T-cell (primary cell): ENCODE results near the gene RBM28. TPM values are rescaled to one million over a fixed set of nuclear protein-coding genes. Genes with fewer than 3 reads are reported as not detected.
A peak's percentile ranks its signal among the peaks of the same experiment; 100 is the strongest.

Experiments used
- ATAC-seq, 4 experiments: fragments of 200-7000 bp in 3 of 4; fragments of 150-1000 bp in 1 of 4; cut with Tn5 transposase; replicated peaks in 1 of 4; 1 replicate in 3 of 4; 2 replicates in 1 of 4; pipeline ENCODE4 v1.10.0; 2021; ENCODE audit warnings: moderate library complexity in 3 of 4, mild to moderate bottlenecking in 2 of 4, moderate number of reproducible peaks in 1 of 4
- CTCF ChIA-PET, 2 donors: fragments of 300-600 bp; sonication (Branson Sonifier 250); formaldehyde crosslinking; loops; one replicate each; lab custom pipeline; 2022; ENCODE audit warnings: antibody characterized with exemption in 2 of 2; lab: Charles Lee
- POLR2A ChIA-PET, 2 donors: fragments of 300-600 bp; sonication (Branson Sonifier 250); formaldehyde crosslinking; loops; one replicate each; lab custom pipeline; 2022; ENCODE audit warnings: antibody characterized with exemption in 2 of 2; lab: Charles Lee
- DNase-seq, 35 experiments: peaks; one replicate each; pipeline versions ENCODE4 v3.0.0 to v3.0.0-alpha.2; 2013 to 2023
- H3K27ac ChIP-seq: one replicate; pipeline ENCODE4 v1.5.1; 2013; ENCODE audit warnings: low read length
- H3K27me3 ChIP-seq, 2 experiments: replicated peaks in 1 of 2; 1 replicate in 1 of 2; 2 replicates in 1 of 2; pipeline versions ENCODE4 v1.6.1 to v1.7.0; 2013; ENCODE audit warnings: low read length in 1 of 2, mixed read lengths in 1 of 2; ENCODE audit not compliant: control insufficient read depth in 2 of 2, insufficient read depth in 2 of 2; ENCODE audit errors: extremely low read depth in 1 of 2
- H3K36me3 ChIP-seq, 2 donors: 1 replicate in 1 of 2; 2 replicates in 1 of 2; pipeline versions ENCODE4 v1.6.1 to v1.7.0; 2013; ENCODE audit warnings: low read length in 1 of 2; ENCODE audit not compliant: control insufficient read depth in 2 of 2, insufficient read depth in 1 of 2; ENCODE audit errors: extremely low read depth in 1 of 2
- H3K4me1 ChIP-seq, 2 experiments: 1 replicate in 1 of 2; 2 replicates in 1 of 2; pipeline versions ENCODE4 v1.6.1 to v1.7.0; 2013; ENCODE audit warnings: low read length in 2 of 2, mixed read lengths in 1 of 2; ENCODE audit not compliant: insufficient read depth in 2 of 2, control insufficient read depth in 1 of 2; ENCODE audit errors: extremely low read depth in 1 of 2
- H3K4me3 ChIP-seq, 2 donors: 1 replicate in 1 of 2; 2 replicates in 1 of 2; pipeline versions ENCODE4 v1.5.1 to v1.7.0; 2013; ENCODE audit warnings: mild to moderate bottlenecking in 2 of 2, low read length in 1 of 2, moderate library complexity in 1 of 2; ENCODE audit not compliant: control insufficient read depth in 1 of 2; ENCODE audit errors: extremely low read depth in 1 of 2
- H3K9me3 ChIP-seq: 2 replicates; pipeline ENCODE4 v1.7.0; 2013
- H3K27ac Mint-ChIP-seq, 2 donors: one replicate each; pipeline ENCODE4 v1.8.0; 2020 to 2021; ENCODE audit warnings: mild to moderate bottlenecking in 2 of 2, mixed read lengths in 2 of 2
- H3K27me3 Mint-ChIP-seq, 2 donors: one replicate each; pipeline ENCODE4 v1.8.0; 2021 to 2022; ENCODE audit warnings: mixed read lengths in 2 of 2
- H3K36me3 Mint-ChIP-seq: one replicate; pipeline ENCODE4 v1.8.0; 2021; ENCODE audit warnings: mixed read lengths
- H3K4me1 Mint-ChIP-seq, 3 donors: one replicate each; pipeline ENCODE4 v1.8.0; 2020 to 2022; ENCODE audit warnings: mixed read lengths in 3 of 3, mild to moderate bottlenecking in 1 of 3
- H3K4me3 Mint-ChIP-seq, 3 donors: one replicate each; pipeline ENCODE4 v1.8.0; 2020 to 2022; ENCODE audit warnings: mild to moderate bottlenecking in 3 of 3, mixed read lengths in 3 of 3, moderate library complexity in 3 of 3
- H3K9me3 Mint-ChIP-seq, 3 donors: one replicate each; pipeline ENCODE4 v1.8.0; 2020 to 2022; ENCODE audit warnings: mixed read lengths in 3 of 3
- WGBS: methylation state at CpG from one replicate; pipeline ENCODE4 v1.1.5; 2013; ENCODE audit warnings: missing lambda C conversion rate; ENCODE audit not compliant: insufficient coverage; 5-methylcytosine and 5-hydroxymethylcytosine counted together
- total RNA-seq, 35 experiments: library from RNA in 6 of 35; stranded (reverse) in 6 of 35; fragments of 120-200 nt in 1 of 35; gene quantifications; one replicate each; pipeline versions ENCODE4 v1.2.1 to v1.2.4 and lab custom pipeline; 2013 to 2026

The RBM28 gene
- total RNA-seq, 5 donors from 2014 or later (not counting 1 experiment from before 2014, with no cell fraction given): 27.3 to 54.3 (median 41.9) TPM

DNA sequence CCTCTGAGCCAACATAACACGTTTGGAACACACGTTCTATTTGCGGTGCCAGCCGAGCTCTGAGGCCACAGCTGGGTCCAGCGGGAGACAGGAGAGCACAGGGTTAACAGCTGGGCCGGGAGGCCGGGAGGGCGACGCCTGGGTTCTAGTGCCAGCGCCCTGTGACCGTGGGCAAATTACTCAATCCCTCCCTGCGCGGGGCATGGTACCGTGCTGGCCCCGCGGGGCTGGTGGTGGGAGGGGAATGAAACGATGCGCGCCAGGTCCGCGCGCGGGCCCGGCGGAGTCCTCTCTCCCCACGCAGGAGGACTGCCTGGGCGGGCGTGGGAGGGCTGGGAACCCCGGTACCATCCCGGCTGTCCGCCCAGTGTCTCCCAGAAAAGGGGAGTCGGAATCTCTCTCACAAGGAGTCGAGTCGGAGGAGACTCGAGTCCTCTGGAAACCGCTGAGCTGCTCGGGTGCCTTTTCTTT, 72.2 kb downstream of the RBM28 start:
- peak overlapping the region in 1 of 3 donors; percentile 10 for H3K4me3 Mint-ChIP-seq

DNA sequence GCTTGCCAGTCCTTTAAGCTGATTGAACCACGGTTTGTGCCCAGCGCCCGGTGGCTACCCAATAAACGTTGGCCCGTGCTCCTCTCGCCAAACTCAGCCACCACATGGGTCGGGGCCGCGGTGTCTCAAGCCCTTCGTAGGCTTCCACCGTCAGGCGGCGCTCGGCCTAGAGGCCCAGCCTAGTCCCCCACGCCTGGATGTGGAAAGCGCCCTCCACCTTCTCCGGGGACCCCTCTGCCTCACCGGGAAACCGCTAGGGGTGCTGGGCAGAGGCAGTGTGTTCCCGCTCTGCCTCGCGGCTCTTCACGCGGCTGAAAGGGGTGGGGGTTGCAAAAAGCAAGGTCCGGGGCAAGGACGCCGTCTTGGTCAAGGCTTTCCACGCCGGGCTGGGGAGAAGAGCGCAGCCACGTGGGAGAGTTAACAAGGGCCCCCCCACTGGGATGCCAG, 72.9 kb downstream of the RBM28 start:
- POLR2A ChIA-PET: no interaction called here
- H3K4me1 ChIP-seq: peaks cover 0 to 4% of the 10 kb centered on the region in 2 experiments
- peaks cover 0 to 3% (median 0%) of the 10 kb centered on the region in 3 donors for H3K4me1 Mint-ChIP-seq
- no peaks in the 10 kb centered on the region for H3K36me3 Mint-ChIP-seq
- H3K9me3 Mint-ChIP-seq: no peaks in the 10 kb centered on the region
- no peak overlapping the region for H3K4me3 ChIP-seq
- 93% methylated on average over 22 of the region's 31 CpGs for WGBS
- peaks cover 36 to 62% of the 10 kb centered on the region in 2 donors for H3K27me3 Mint-ChIP-seq
- H3K9me3 ChIP-seq: no peaks in the 10 kb centered on the region
- no peaks in the 10 kb centered on the region for H3K36me3 ChIP-seq
- DNase-seq (no peak), ATAC-seq (no peak)
- no peak overlapping the region for H3K27ac Mint-ChIP-seq
- H3K27ac ChIP-seq: no peak overlapping the region
- peak overlapping the region in 1 of 3 donors; percentile 10 for H3K4me3 Mint-ChIP-seq
- peaks cover 0 to 43% of the 10 kb centered on the region in 2 experiments for H3K27me3 ChIP-seq
- CTCF ChIA-PET: no interaction called here

More for the DNA sequence above, 72.2 kb downstream of the RBM28 start:
- Mint-ChIP-seq H3K27ac (no peak overlapping the region), H3K36me3 (no peaks in the 10 kb centered on the region), H3K9me3 (no peaks in the 10 kb centered on the region), H3K27me3 (peaks cover 36 to 59% of the 10 kb centered on the region in 2 donors), H3K4me1 (peaks cover 0 to 3% (median 0%) of the 10 kb centered on the region in 3 donors)
- no peak overlapping the region for H3K4me3 ChIP-seq
- WGBS: 41% methylated on average over 25 of the region's 37 CpGs
- peaks cover 0 to 43% of the 10 kb centered on the region in 2 experiments for H3K27me3 ChIP-seq
- CTCF ChIA-PET: no interaction called here
- no peak overlapping the region for H3K27ac ChIP-seq
- peaks cover 0 to 4% of the 10 kb centered on the region in 2 experiments for H3K4me1 ChIP-seq
- no peak for ATAC-seq
- H3K36me3 ChIP-seq: no peaks in the 10 kb centered on the region
- POLR2A ChIA-PET: no interaction called here
- H3K9me3 ChIP-seq: no peaks in the 10 kb centered on the region
- no peak for DNase-seq

DNA sequence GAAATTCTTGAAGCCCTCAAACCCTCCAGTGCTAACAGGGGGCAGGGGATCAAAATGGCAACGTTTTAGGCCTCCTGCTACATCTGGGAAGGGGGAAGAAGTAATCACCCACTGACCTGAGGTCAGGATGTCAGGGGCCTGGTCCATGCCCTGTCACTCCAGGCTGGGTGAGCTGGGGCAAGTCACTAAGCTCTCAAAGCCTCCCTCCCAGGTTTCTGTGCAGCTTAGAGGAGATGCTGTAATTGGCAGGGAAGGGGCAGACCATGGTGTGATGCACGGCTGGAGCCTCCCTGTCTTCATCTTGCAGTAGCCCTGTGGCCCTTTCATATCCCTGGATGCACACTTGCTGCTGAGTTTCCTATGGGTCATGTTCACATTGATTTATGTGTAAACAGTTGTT, 75.5 kb downstream of the RBM28 start:
- Mint-ChIP-seq H3K36me3 (no peaks in the 10 kb centered on the region), H3K4me1 (peaks cover 0 to 3% (median 0%) of the 10 kb centered on the region in 3 donors), H3K27me3 (peaks cover 39 to 57% of the 10 kb centered on the region in 2 donors), H3K27ac (no peak overlapping the region), H3K9me3 (no peaks in the 10 kb centered on the region), H3K4me3 (no peak overlapping the region)
- Histone ChIP-seq H3K9me3 (no peaks in the 10 kb centered on the region), H3K4me3 (no peak overlapping the region), H3K27me3 (peaks cover 0 to 44% of the 10 kb centered on the region in 2 experiments), H3K4me1 (peaks cover 0 to 4% of the 10 kb centered on the region in 2 experiments), H3K27ac (no peak overlapping the region), H3K36me3 (no peaks in the 10 kb centered on the region)
- POLR2A ChIA-PET: no interaction called here
- CTCF ChIA-PET: no interaction called here
- 62% methylated on average over 1 of the region's 2 CpGs for WGBS
- ATAC-seq: no peak
- DNase-seq: no peak

DNA sequence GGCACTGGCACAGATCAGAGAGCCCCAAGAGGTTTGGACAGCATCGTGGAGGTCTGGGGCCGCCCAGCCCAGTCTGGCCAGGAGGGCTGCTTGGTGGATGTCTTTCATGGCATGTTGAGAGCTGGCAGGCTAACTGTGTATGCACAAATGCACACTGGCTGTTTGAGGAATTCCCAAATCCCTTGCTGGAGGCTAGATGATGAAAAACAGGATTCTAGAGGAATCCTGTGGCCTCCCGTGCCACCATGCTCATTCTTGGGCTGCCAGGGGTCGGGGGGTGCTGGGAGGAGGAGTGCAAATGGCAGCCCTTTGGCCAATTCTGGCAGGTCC, 76.1 kb downstream of the RBM28 start:
- Mint-ChIP-seq H3K4me3 (no peak overlapping the region), H3K9me3 (no peaks in the 10 kb centered on the region), H3K27ac (no peak overlapping the region), H3K36me3 (no peaks in the 10 kb centered on the region), H3K27me3 (peaks cover 36 to 52% of the 10 kb centered on the region in 2 donors), H3K4me1 (peaks cover 0 to 3% (median 0%) of the 10 kb centered on the region in 3 donors)
- Histone ChIP-seq H3K27ac (no peak overlapping the region), H3K9me3 (no peaks in the 10 kb centered on the region), H3K27me3 (peaks cover 0 to 44% of the 10 kb centered on the region in 2 experiments), H3K4me1 (peaks cover 0 to 4% of the 10 kb centered on the region in 2 experiments), H3K36me3 (no peaks in the 10 kb centered on the region), H3K4me3 (no peak overlapping the region)
- DNase-seq (no peak), ATAC-seq (no peak)
- ChIA-PET CTCF (no interaction called here), POLR2A (no interaction called here)
- 81% methylated on average over 4 of the region's 4 CpGs for WGBS

DNA sequence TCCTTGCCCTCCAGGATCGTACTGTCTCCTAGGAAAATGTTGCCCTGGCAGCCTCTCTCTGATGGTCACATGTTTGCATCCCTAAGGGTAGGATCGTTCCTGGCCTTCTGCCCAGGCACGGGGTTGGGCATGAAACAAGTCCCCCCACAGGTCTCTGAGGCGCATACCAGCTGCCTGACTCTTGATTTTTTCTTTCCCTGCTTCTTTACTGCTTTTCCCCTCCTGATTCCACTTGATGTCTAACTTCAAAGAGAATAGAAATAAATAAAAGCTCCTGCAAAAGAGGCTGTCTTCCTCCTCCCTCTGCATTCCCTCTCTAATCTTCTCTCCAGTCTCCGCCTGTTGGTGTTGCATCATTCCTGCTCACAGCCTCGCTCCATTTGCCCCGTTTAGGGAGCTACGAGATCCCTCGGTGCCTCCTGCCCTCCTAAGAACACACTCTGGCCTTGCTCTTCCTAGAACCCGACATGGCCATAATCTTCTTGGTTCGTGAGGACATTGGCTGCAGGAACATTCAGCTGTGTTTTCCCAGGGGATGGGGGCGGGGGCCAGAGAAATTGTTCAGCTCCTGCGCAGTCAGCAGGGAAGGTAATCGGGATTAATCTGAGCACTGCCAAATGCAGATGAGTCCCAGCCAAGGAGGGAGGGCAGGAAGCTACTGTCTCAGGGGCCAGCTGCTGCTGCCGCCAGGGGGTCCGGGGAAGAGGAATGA, 76.7 kb downstream of the RBM28 start:
- 88% methylated on average over 13 of the region's 16 CpGs for WGBS
- no peak overlapping the region for H3K4me3 ChIP-seq
- peaks cover 0 to 4% of the 10 kb centered on the region in 2 experiments for H3K4me1 ChIP-seq
- no peaks in the 10 kb centered on the region for H3K9me3 Mint-ChIP-seq
- H3K27ac Mint-ChIP-seq: no peak overlapping the region
- DNase-seq: no peak
- no peak for ATAC-seq
- H3K4me1 Mint-ChIP-seq: peaks cover 0 to 3% (median 0%) of the 10 kb centered on the region in 3 donors
- ChIA-PET CTCF (no interaction called here), POLR2A (interaction anchor here in 1 of 2 donors (0.6 kb wide), 1 partner anchor 155 kb away, joined by 4 read pairs; no protein-coding TSS in a partner anchor)
- H3K4me3 Mint-ChIP-seq: no peak overlapping the region
- H3K9me3 ChIP-seq: no peaks in the 10 kb centered on the region
- no peaks in the 10 kb centered on the region for H3K36me3 Mint-ChIP-seq
- H3K27ac ChIP-seq: no peak overlapping the region
- H3K27me3 ChIP-seq: peaks cover 0 to 41% of the 10 kb centered on the region in 2 experiments
- H3K36me3 ChIP-seq: no peaks in the 10 kb centered on the region
- H3K27me3 Mint-ChIP-seq: peaks cover 34 to 49% of the 10 kb centered on the region in 2 donors

DNA sequence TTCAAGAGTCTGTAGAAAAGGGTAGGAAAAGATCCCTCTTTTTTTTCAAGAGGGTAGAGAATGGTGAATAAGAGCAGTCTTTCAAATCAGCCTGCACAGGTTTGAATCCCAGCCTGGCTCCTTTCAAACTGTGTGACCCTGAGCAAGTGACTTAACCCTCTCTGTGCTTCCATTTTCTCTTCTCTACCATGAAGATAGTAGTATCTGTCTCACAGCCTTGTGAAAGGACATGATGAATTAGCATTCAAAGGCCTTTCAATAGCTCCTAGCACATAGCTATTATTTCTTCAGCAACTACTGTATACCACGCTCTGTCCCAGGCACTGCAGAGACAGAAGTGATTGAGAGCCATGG, 77.2 kb downstream of the RBM28 start:
- Histone ChIP-seq H3K27ac (no peak overlapping the region), H3K4me3 (no peak overlapping the region), H3K9me3 (no peaks in the 10 kb centered on the region), H3K36me3 (no peaks in the 10 kb centered on the region), H3K4me1 (peaks cover 0 to under 1% of the 10 kb centered on the region in 2 experiments), H3K27me3 (peaks cover 0 to 38% of the 10 kb centered on the region in 2 experiments)
- peaks cover 0 to 3% (median 0%) of the 10 kb centered on the region in 3 donors for H3K4me1 Mint-ChIP-seq
- ChIA-PET CTCF (interaction anchor here in 1 of 2 donors (0.7 kb wide), 1 partner anchor 617 kb away, joined by 3 read pairs; no protein-coding TSS in a partner anchor), POLR2A (interaction anchor here in 1 of 2 donors (0.6 kb wide), 1 partner anchor 156 kb away, joined by 4 read pairs; no protein-coding TSS in a partner anchor)
- H3K27ac Mint-ChIP-seq: no peak overlapping the region
- H3K36me3 Mint-ChIP-seq: no peaks in the 10 kb centered on the region
- peaks cover 34 to 49% of the 10 kb centered on the region in 2 donors for H3K27me3 Mint-ChIP-seq
- no peak overlapping the region for H3K4me3 Mint-ChIP-seq
- no peak for ATAC-seq
- 88% methylated on average over 1 of the region's 1 CpG for WGBS
- DNase-seq: no peak
- no peaks in the 10 kb centered on the region for H3K9me3 Mint-ChIP-seq
